Measurements from ENCODE around the gene ADARB1. TPM values are rescaled to one million over a fixed set of nuclear protein-coding genes. Genes with fewer than 3 reads are reported as not detected.

The ADARB1 gene
- total RNA-seq, 1 experiment from 2014 or later: 15.8 TPM

GRCh38 chr21:45053561-45054226, 20.7 kb upstream of the ADARB1 start:
- no peak overlapping the region for H3K27ac ChIP-seq (ENCODE audit: insufficient read length, low read depth, low read length)
- H2BK15ac ChIP-seq (ENCODE audit: low read depth, low read length): no peak overlapping the region
- H3K4me3 Mint-ChIP-seq: no peak overlapping the region; a peak in 1 of 5 replicates
- H3K18ac ChIP-seq (ENCODE audit: insufficient read length, low read depth, low read length): no peak overlapping the region
- no peak overlapping the region for H3K23ac ChIP-seq (ENCODE audit: insufficient read length, low read depth, low read length)
- H2BK12ac ChIP-seq (ENCODE audit: insufficient read length, low read depth, low read length): no peak overlapping the region
- H3K36me3 Mint-ChIP-seq (ENCODE audit: insufficient read depth in 1 of 3, low read depth in 3 of 3): no peaks in the 10 kb centered on the region
- H3K9me3 Mint-ChIP-seq: no peaks in the 10 kb centered on the region; a peak in 2 of 5 replicates
- no peaks in the 10 kb centered on the region for H3K9me3 ChIP-seq (ENCODE audit: control insufficient read depth, low read depth, low read length)
- no peaks in the 10 kb centered on the region for H3K23me2 ChIP-seq (ENCODE audit: insufficient read length, low read depth, low read length, poor library complexity, severe bottlenecking)
- H3K27ac Mint-ChIP-seq: no peak overlapping the region
- no peak overlapping the region for H2BK120ac ChIP-seq (ENCODE audit: low read depth, low read length, poor library complexity, severe bottlenecking)
- H3K27me3 ChIP-seq (ENCODE audit: insufficient read depth, low read length): no peaks in the 10 kb centered on the region; the same call in 1 of the 2 replicates
- H3K14ac ChIP-seq (ENCODE audit: insufficient read depth, low read length): no peak overlapping the region; the same call in 1 of the 2 replicates
- H2BK5ac ChIP-seq (ENCODE audit: insufficient read length, low read length): no peak overlapping the region
- peaks cover 23% of the 10 kb centered on the region for H3K27me3 Mint-ChIP-seq (ENCODE audit: low read depth)
- H3K4me2 ChIP-seq (ENCODE audit: insufficient read depth, insufficient read length, low read length): no peak overlapping the region
- no peak overlapping the region for H3K56ac ChIP-seq (ENCODE audit: insufficient read length, low read depth, low read length)
- TF ChIP-seq, protein P1, sequence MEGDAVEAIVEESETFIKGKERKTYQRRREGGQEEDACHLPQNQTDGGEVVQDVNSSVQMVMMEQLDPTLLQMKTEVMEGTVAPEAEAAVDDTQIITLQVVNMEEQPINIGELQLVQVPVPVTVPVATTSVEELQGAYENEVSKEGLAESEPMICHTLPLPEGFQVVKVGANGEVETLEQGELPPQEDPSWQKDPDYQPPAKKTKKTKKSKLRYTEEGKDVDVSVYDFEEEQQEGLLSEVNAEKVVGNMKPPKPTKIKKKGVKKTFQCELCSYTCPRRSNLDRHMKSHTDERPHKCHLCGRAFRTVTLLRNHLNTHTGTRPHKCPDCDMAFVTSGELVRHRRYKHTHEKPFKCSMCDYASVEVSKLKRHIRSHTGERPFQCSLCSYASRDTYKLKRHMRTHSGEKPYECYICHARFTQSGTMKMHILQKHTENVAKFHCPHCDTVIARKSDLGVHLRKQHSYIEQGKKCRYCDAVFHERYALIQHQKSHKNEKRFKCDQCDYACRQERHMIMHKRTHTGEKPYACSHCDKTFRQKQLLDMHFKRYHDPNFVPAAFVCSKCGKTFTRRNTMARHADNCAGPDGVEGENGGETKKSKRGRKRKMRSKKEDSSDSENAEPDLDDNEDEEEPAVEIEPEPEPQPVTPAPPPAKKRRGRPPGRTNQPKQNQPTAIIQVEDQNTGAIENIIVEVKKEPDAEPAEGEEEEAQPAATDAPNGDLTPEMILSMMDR (conservative IDR thresholded peaks at IDR 0.05): no peak
- no CpG with 5 or more reads among the region's 8 CpGs for WGBS (ENCODE audit: extremely low coverage, insufficient read length, low lambda C conversion rate)
- H3K4me1 Mint-ChIP-seq: peaks cover 33 to 46% of the 10 kb centered on the region in 2 experiments
- H3K79me2 ChIP-seq (ENCODE audit: insufficient read depth, low read length): no peaks in the 10 kb centered on the region
- no peak overlapping the region for H4K5ac ChIP-seq (ENCODE audit: insufficient read length, low read depth, low read length)
- H3K79me1 ChIP-seq (ENCODE audit: insufficient read depth, low read depth, low read length, poor library complexity, severe bottlenecking): no peaks in the 10 kb centered on the region
- no peak overlapping the region for H2AK5ac ChIP-seq (ENCODE audit: insufficient read length, low read length)
- no peaks in the 10 kb centered on the region for H4K20me1 ChIP-seq (ENCODE audit: control insufficient read depth, insufficient read depth, insufficient read length)
- no peak overlapping the region for H4K91ac ChIP-seq (ENCODE audit: insufficient read length, low read depth, low read length)
- no peak overlapping the region for H3K4ac ChIP-seq (ENCODE audit: low read depth, low read length)
- H4K8ac ChIP-seq (replicated peaks; ENCODE audit: insufficient read length, low read depth, low read length): no peak overlapping the region
- no peak overlapping the region for H3T11ph ChIP-seq (ENCODE audit: low read length)
- DNase-seq: peak; percentile 18
- H2AFZ ChIP-seq (ENCODE audit: low read length): no peak overlapping the region
- no peak overlapping the region for H2BK20ac ChIP-seq (ENCODE audit: low read depth, low read length, poor library complexity, severe bottlenecking)
- H3K9ac ChIP-seq (ENCODE audit: extremely low read depth, insufficient read length, low read length): no peak overlapping the region
- no peaks in the 10 kb centered on the region; the same call in 1 of the 2 replicates for H3K4me1 ChIP-seq (ENCODE audit: insufficient read depth, low read length)
